Measurements from ENCODE around the gene MICAL3. TPM values are rescaled to one million over a fixed set of nuclear protein-coding genes. Genes with fewer than 3 reads are reported as not detected.
A peak's percentile ranks its signal among the peaks of the same experiment; 100 is the strongest.

The MICAL3 gene
- total and polyA plus RNA-seq, 2 experiments from 2014 or later, result 27.3 to 76.9 TPM

- H3K9me3 ChIP-seq (ENCODE audit: low read depth), result no peaks in the 10 kb centered on the region
- H3K27me3 ChIP-seq, result no peaks in the 10 kb centered on the region
- peaks cover 21% of the 10 kb centered on the region for H3K4me1 ChIP-seq (ENCODE audit: low read depth)
- TF ChIP-seq, protein P1, sequence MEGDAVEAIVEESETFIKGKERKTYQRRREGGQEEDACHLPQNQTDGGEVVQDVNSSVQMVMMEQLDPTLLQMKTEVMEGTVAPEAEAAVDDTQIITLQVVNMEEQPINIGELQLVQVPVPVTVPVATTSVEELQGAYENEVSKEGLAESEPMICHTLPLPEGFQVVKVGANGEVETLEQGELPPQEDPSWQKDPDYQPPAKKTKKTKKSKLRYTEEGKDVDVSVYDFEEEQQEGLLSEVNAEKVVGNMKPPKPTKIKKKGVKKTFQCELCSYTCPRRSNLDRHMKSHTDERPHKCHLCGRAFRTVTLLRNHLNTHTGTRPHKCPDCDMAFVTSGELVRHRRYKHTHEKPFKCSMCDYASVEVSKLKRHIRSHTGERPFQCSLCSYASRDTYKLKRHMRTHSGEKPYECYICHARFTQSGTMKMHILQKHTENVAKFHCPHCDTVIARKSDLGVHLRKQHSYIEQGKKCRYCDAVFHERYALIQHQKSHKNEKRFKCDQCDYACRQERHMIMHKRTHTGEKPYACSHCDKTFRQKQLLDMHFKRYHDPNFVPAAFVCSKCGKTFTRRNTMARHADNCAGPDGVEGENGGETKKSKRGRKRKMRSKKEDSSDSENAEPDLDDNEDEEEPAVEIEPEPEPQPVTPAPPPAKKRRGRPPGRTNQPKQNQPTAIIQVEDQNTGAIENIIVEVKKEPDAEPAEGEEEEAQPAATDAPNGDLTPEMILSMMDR (IDR thresholded peaks at IDR 0.05; ENCODE audit: low read depth, low read length), result no peak
- H3K4me3 ChIP-seq, result no peak overlapping the region
- peaks cover 11% of the 10 kb centered on the region for H3K36me3 ChIP-seq
- no peak for DNase-seq (ENCODE audit: low read depth in 1 of 2, low spot score in 1 of 2)
- H3K27ac ChIP-seq, result no peak overlapping the region
These were observed 180.2 kb downstream of the MICAL3 start for GRCh38 chr22:17844150-17844549.

DNA sequence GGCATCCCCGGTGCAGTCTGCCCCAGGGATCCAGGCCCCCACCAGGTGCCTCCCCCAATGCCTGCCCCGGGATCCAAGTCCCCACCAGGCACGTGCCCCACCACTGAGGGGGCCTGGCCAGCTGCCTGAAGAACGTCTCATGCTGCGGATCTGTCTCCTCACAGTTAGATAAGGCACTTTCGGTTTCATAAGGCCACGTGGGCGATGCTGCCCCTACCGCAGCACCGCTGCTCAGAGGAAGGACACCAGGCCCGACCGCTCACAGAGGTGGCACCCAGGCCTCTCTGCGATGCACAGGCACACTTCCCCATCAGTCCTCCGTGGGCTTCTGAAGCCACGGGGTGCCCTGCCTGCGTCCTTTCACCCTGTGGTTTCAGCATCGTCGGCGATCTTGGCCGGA lies 182.0 kb downstream of the MICAL3 start:
- H3K27me3 ChIP-seq, result no peaks in the 10 kb centered on the region
- DNase-seq (ENCODE audit: low read depth in 1 of 2, low spot score in 1 of 2), result peak in 1 of 2 donors; percentile 15
- no peak overlapping the region for H3K4me3 ChIP-seq
- no peak overlapping the region for H3K27ac ChIP-seq
- H3K4me1 ChIP-seq (ENCODE audit: low read depth), result peaks cover 15% of the 10 kb centered on the region
- TF ChIP-seq, protein P1 (IDR thresholded peaks at IDR 0.05; ENCODE audit: low read depth, low read length), result no peak
- peaks cover 16% of the 10 kb centered on the region for H3K36me3 ChIP-seq
- no peaks in the 10 kb centered on the region for H3K9me3 ChIP-seq (ENCODE audit: low read depth)

GRCh38 chr22:17841836-17842235 lies 182.5 kb downstream of the MICAL3 start:
- Histone ChIP-seq H3K9me3 (ENCODE audit: low read depth) (no peaks in the 10 kb centered on the region), H3K4me3 (no peak overlapping the region), H3K36me3 (peaks cover 16% of the 10 kb centered on the region), H3K27ac (no peak overlapping the region), H3K27me3 (no peaks in the 10 kb centered on the region), H3K4me1 (ENCODE audit: low read depth) (peaks cover 15% of the 10 kb centered on the region)
- TF ChIP-seq, protein P1 (IDR thresholded peaks at IDR 0.05; ENCODE audit: low read depth, low read length), result no peak
- DNase-seq (ENCODE audit: low read depth in 1 of 2, low spot score in 1 of 2), result no peak

- Histone ChIP-seq H3K4me3 (no peak overlapping the region), H3K36me3 (peaks cover 16% of the 10 kb centered on the region), H3K4me1 (ENCODE audit: low read depth) (peaks cover 23% of the 10 kb centered on the region), H3K9me3 (ENCODE audit: low read depth) (no peaks in the 10 kb centered on the region), H3K27me3 (no peaks in the 10 kb centered on the region), H3K27ac (peak overlapping the region; percentile 92)
- TF ChIP-seq, protein P1 (IDR thresholded peaks at IDR 0.05; ENCODE audit: low read depth, low read length), result no peak
- no peak for DNase-seq (ENCODE audit: low read depth in 1 of 2, low spot score in 1 of 2)
These were observed 186.0 kb downstream of the MICAL3 start for GRCh38 chr22:17838180-17838865.

DNA sequence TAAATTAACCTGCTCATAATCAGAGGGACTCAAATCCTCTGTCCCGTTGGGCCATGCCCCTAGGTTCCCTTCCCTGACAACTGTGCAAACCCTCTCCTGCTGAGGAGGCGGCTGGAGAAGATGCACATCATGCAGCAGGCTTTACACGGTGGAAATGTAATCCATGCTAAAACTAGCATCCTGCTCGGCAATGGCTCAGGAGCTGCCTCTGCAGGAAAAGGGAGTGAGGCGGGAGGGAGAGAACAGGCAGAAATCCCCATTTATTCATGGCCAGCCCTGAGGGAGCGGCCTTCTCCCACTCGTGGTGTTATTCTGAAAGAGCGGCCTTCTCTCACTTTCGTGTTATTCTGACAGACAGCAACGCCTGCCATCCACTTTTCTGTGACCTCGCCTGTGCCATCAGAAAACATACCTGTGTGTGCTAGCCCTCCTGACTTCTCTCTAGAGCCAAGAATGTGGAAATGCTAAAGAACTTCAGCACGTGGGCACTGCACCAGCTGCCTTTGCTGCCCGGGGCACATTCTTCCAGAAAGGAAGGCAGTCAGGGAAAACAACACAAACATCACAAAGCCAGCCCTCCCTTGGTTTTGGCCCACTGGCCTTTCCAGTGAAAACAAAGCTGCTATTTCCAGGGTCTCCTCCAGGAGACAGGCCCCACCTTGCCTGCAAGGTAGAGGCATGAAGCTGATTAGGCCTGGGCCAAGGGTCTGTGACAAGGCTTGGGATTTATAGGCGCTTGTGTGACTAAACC lies 187.2 kb downstream of the MICAL3 start:
- peaks cover 23% of the 10 kb centered on the region for H3K4me1 ChIP-seq (ENCODE audit: low read depth)
- TF ChIP-seq, protein P1 (IDR thresholded peaks at IDR 0.05; ENCODE audit: low read depth, low read length), result no peak
- no peaks in the 10 kb centered on the region for H3K27me3 ChIP-seq
- no peak for DNase-seq (ENCODE audit: low read depth in 1 of 2, low spot score in 1 of 2)
- H3K36me3 ChIP-seq, result peaks cover 16% of the 10 kb centered on the region
- H3K9me3 ChIP-seq (ENCODE audit: low read depth), result no peaks in the 10 kb centered on the region
- peak overlapping the region; percentile 92 for H3K27ac ChIP-seq
- H3K4me3 ChIP-seq, result no peak overlapping the region
